Activated naive CD4-positive, alpha-beta T cell treated with anti-CD3 and anti-CD28 coated beads, Interleukin-2, amount 10 ng/mL, durations not matched to agents 7 days and 5 days (primary cell): ENCODE data around the gene TMEM25.
A peak's percentile ranks its signal among the peaks of the same experiment; 100 is the strongest.
"Not testable (repeated sequence)": the region's sequence is repeated elsewhere in the genome, so short reads cannot be mapped to it uniquely, and the experiment has no call there.

Experiments
- CTCF ChIA-PET: fragments of 350-600 bp; sonication (Branson Sonifier 250); formaldehyde crosslinking; loops from one replicate; lab custom pipeline; 2021; ENCODE audit warnings: antibody characterized with exemption; lab: Charles Lee
- DNase-seq: peaks from one replicate; pipeline ENCODE4 v3.0.0-alpha.2; 2020
- H3K27ac Mint-ChIP-seq: one replicate; pipeline ENCODE4 v1.8.0; 2021; ENCODE audit warnings: mild to moderate bottlenecking, moderate library complexity, mixed read lengths
- H3K27me3 Mint-ChIP-seq: one replicate; pipeline ENCODE4 v1.8.0; 2021; ENCODE audit warnings: mild to moderate bottlenecking, mixed read lengths
- H3K36me3 Mint-ChIP-seq: one replicate; pipeline ENCODE4 v1.8.0; 2021; ENCODE audit warnings: mixed read lengths
- H3K4me1 Mint-ChIP-seq: one replicate; pipeline ENCODE4 v1.8.0; 2021; ENCODE audit warnings: mixed read lengths
- H3K4me3 Mint-ChIP-seq: one replicate; pipeline ENCODE4 v1.8.0; 2021; ENCODE audit warnings: mild to moderate bottlenecking, moderate library complexity, mixed read lengths
- H3K9me3 Mint-ChIP-seq: one replicate; pipeline ENCODE4 v1.8.0; 2021; ENCODE audit warnings: mixed read lengths

TMEM25 gene

GRCh38 chr11:118544010-118544646 lies 13.1 kb downstream of the TMEM25 start:
- Mint-ChIP-seq H3K27ac (no peak overlapping the region), H3K9me3 (no peaks in the 10 kb centered on the region), H3K4me3 (no peak overlapping the region), H3K4me1 (no peaks in the 10 kb centered on the region), H3K27me3 (no peaks in the 10 kb centered on the region), H3K36me3 (no peaks in the 10 kb centered on the region)
- CTCF ChIA-PET, result no interaction called here
- DNase-seq, result no peak

- H3K36me3 Mint-ChIP-seq, result no peaks in the 10 kb centered on the region
- CTCF ChIA-PET, result no interaction called here
- no peak overlapping the region for H3K4me3 Mint-ChIP-seq
- no peak for DNase-seq
- H3K27me3 Mint-ChIP-seq, result no peaks in the 10 kb centered on the region
- H3K9me3 Mint-ChIP-seq, result no peaks in the 10 kb centered on the region
- H3K4me1 Mint-ChIP-seq, result no peaks in the 10 kb centered on the region
- no peak overlapping the region for H3K27ac Mint-ChIP-seq
Measured at GRCh38 chr11:118544647-118545010, 13.6 kb downstream of the TMEM25 start.

- Mint-ChIP-seq H3K4me3 (no peak overlapping the region), H3K9me3 (no peaks in the 10 kb centered on the region), H3K4me1 (no peaks in the 10 kb centered on the region), H3K36me3 (no peaks in the 10 kb centered on the region), H3K27ac (no peak overlapping the region), H3K27me3 (no peaks in the 10 kb centered on the region)
- CTCF ChIA-PET, result no interaction called here
- DNase-seq, result no peak
Measured at GRCh38 chr11:118545533-118545932, 14.5 kb downstream of the TMEM25 start.

GRCh38 chr11:118547132-118547531 lies 16.1 kb downstream of the TMEM25 start:
- H3K36me3 Mint-ChIP-seq, result peaks cover 3% of the 10 kb centered on the region
- no peaks in the 10 kb centered on the region for H3K27me3 Mint-ChIP-seq
- no peak for DNase-seq
- H3K27ac Mint-ChIP-seq, result no peak overlapping the region
- CTCF ChIA-PET, result no interaction called here
- no peak overlapping the region for H3K4me3 Mint-ChIP-seq
- H3K9me3 Mint-ChIP-seq, result no peaks in the 10 kb centered on the region
- H3K4me1 Mint-ChIP-seq, result no peaks in the 10 kb centered on the region

- Mint-ChIP-seq H3K4me3 (no peak overlapping the region), H3K27ac (no peak overlapping the region), H3K9me3 (no peaks in the 10 kb centered on the region), H3K4me1 (no peaks in the 10 kb centered on the region), H3K36me3 (peaks cover 12% of the 10 kb centered on the region), H3K27me3 (no peaks in the 10 kb centered on the region)
- CTCF ChIA-PET, result interaction anchor here (0.9 kb wide), 2 partner anchors 10 to 43 kb away, joined by 3 read pairs; no protein-coding TSS in a partner anchor
- DNase-seq, result no peak
Measured at GRCh38 chr11:118552341-118552740, 21.3 kb downstream of the TMEM25 start.

- Mint-ChIP-seq H3K4me3 (no peak overlapping the region), H3K4me1 (peaks cover 12% of the 10 kb centered on the region), H3K27ac (no peak overlapping the region), H3K36me3 (peaks cover 7% of the 10 kb centered on the region), H3K27me3 (no peaks in the 10 kb centered on the region), H3K9me3 (no peaks in the 10 kb centered on the region)
- no peak for DNase-seq
- CTCF ChIA-PET, result no interaction called here
Measured at GRCh38 chr11:118560806-118561205, 29.8 kb downstream of the TMEM25 start.

- no peaks in the 10 kb centered on the region for H3K9me3 Mint-ChIP-seq
- no peaks in the 10 kb centered on the region for H3K36me3 Mint-ChIP-seq
- no peak for DNase-seq
- H3K27me3 Mint-ChIP-seq, result no peaks in the 10 kb centered on the region
- H3K27ac Mint-ChIP-seq, result no peak overlapping the region
- peak overlapping the region; percentile 66 for H3K4me3 Mint-ChIP-seq
- CTCF ChIA-PET, result interaction anchor here (0.6 kb wide), 1 partner anchor 219 kb away, joined by 3 read pairs; no protein-coding TSS in a partner anchor
- H3K4me1 Mint-ChIP-seq, result peaks cover 17% of the 10 kb centered on the region
Measured at GRCh38 chr11:118565051-118565450, 34.1 kb downstream of the TMEM25 start.

- Mint-ChIP-seq H3K36me3 (peaks cover 6% of the 10 kb centered on the region), H3K27ac (no peak overlapping the region), H3K9me3 (no peaks in the 10 kb centered on the region), H3K4me1 (peaks cover 42% of the 10 kb centered on the region), H3K4me3 (no peak overlapping the region), H3K27me3 (no peaks in the 10 kb centered on the region)
- CTCF ChIA-PET, result no interaction called here
- DNase-seq, result no peak
Measured at GRCh38 chr11:118569670-118570069, 38.7 kb downstream of the TMEM25 start.

GRCh38 chr11:118570787-118571186 lies 39.8 kb downstream of the TMEM25 start:
- CTCF ChIA-PET, result interaction anchor here (0.6 kb wide), 1 partner anchor 44 kb away, joined by 3 read pairs; the partner anchor contains the start of gene TTC36
- no peaks in the 10 kb centered on the region for H3K9me3 Mint-ChIP-seq
- no peak for DNase-seq
- H3K4me1 Mint-ChIP-seq, result peaks cover 45% of the 10 kb centered on the region
- H3K27ac Mint-ChIP-seq, result no peak overlapping the region
- H3K4me3 Mint-ChIP-seq, result no peak overlapping the region
- peaks cover 13% of the 10 kb centered on the region for H3K36me3 Mint-ChIP-seq
- H3K27me3 Mint-ChIP-seq, result no peaks in the 10 kb centered on the region

- Mint-ChIP-seq H3K36me3 (peaks cover 19% of the 10 kb centered on the region), H3K4me3 (peak overlapping the region; percentile 99), H3K27ac (peak overlapping the region; percentile 96), H3K4me1 (peaks cover 46% of the 10 kb centered on the region)
- peak; percentile 33 for DNase-seq
- H3K27me3 Mint-ChIP-seq, CTCF ChIA-PET, H3K9me3 Mint-ChIP-seq: not testable (repeated sequence)
Measured at GRCh38 chr11:118571701-118572060, 40.7 kb downstream of the TMEM25 start.

GRCh38 chr11:118572061-118572980 lies 41.3 kb downstream of the TMEM25 start, which contains the start of gene ARCN1:
Gene ARCN1 (plus strand): TSS chr11:118572409. CDS start chr11:118572548, 139 bp downstream.
- peak within 1 kb of the TSS; percentile 99 for H3K4me3 Mint-ChIP-seq
- no peaks in the 10 kb centered on the region for H3K27me3 Mint-ChIP-seq
- CTCF ChIA-PET, result interaction anchor here (1.0 to 1.3 kb wide), 3 partner anchors 20 to 40 kb away, joined by 3 read pairs; no protein-coding TSS in a partner anchor
- peak within 1 kb of the TSS; percentile 96 for H3K27ac Mint-ChIP-seq
- H3K36me3 Mint-ChIP-seq, result peaks cover 24% of the 10 kb centered on the region
- H3K4me1 Mint-ChIP-seq, result peaks cover 47% of the 10 kb centered on the region
- peak; percentile 84 for DNase-seq
- H3K9me3 Mint-ChIP-seq, result no peaks in the 10 kb centered on the region

- peak overlapping the region; percentile 99 for H3K4me3 Mint-ChIP-seq
- H3K4me1 Mint-ChIP-seq, result peaks cover 51% of the 10 kb centered on the region
- peak; percentile 32 for DNase-seq
- H3K36me3 Mint-ChIP-seq, result peaks cover 29% of the 10 kb centered on the region
- H3K27ac Mint-ChIP-seq, result peak overlapping the region; percentile 96
- CTCF ChIA-PET, result interaction anchor here (1.0 to 1.3 kb wide), 3 partner anchors 19 to 39 kb away, joined by 3 read pairs; no protein-coding TSS in a partner anchor
- no peaks in the 10 kb centered on the region for H3K9me3 Mint-ChIP-seq
- no peaks in the 10 kb centered on the region for H3K27me3 Mint-ChIP-seq
Measured at GRCh38 chr11:118572981-118573550, 42.1 kb downstream of the TMEM25 start.

- Mint-ChIP-seq H3K4me3 (no peak overlapping the region), H3K4me1 (peaks cover 57% of the 10 kb centered on the region), H3K9me3 (no peaks in the 10 kb centered on the region), H3K27ac (no peak overlapping the region), H3K36me3 (peaks cover 31% of the 10 kb centered on the region), H3K27me3 (no peaks in the 10 kb centered on the region)
- CTCF ChIA-PET, result no interaction called here
- no peak for DNase-seq
Measured at GRCh38 chr11:118574636-118575035, 43.6 kb downstream of the TMEM25 start.

- DNase-seq, H3K9me3 Mint-ChIP-seq, H3K27me3 Mint-ChIP-seq, H3K27ac Mint-ChIP-seq, CTCF ChIA-PET, H3K4me3 Mint-ChIP-seq: not testable (repeated sequence)
- Mint-ChIP-seq H3K4me1 (peaks cover 43% of the 10 kb centered on the region), H3K36me3 (peaks cover 35% of the 10 kb centered on the region)
Measured at GRCh38 chr11:118577995-118578394, 47.0 kb downstream of the TMEM25 start.
